ENCODE results near the gene FGD1. TPM values are rescaled to one million over a fixed set of nuclear protein-coding genes. Genes with fewer than 3 reads are reported as not detected.

Gene FGD1
- polyA plus RNA-seq, 1 donor: 17.2 TPM

Other genes starting within 250 kb of the FGD1 start
- gene WNK3, start 138.2 kb downstream of the FGD1 start, polyA plus RNA-seq (ENCODE audit: insufficient read length): 2.0 TPM
- 45.4 TPM for gene TSR2, start 55.8 kb downstream of the FGD1 start, polyA plus RNA-seq (ENCODE audit: insufficient read length)
- gene GNL3L, start 34.0 kb upstream of the FGD1 start, polyA plus RNA-seq (ENCODE audit: insufficient read length): 22.0 TPM